GM18870 (cell line): ENCODE measurements around the gene GXYLT1.
A peak's percentile ranks its signal among the peaks of the same experiment; 100 is the strongest.
"Not testable (repeated sequence)": the region's sequence is repeated elsewhere in the genome, so short reads cannot be mapped to it uniquely, and the experiment has no call there.

Source experiments
- ATAC-seq: cut with Tn5 transposase; IDR thresholded peaks from one replicate; pipeline ENCODE4 v1.9.1; 2021; ENCODE audit warnings: moderate library complexity; ENCODE audit not compliant: unreplicated experiment

GXYLT1 gene

DNA sequence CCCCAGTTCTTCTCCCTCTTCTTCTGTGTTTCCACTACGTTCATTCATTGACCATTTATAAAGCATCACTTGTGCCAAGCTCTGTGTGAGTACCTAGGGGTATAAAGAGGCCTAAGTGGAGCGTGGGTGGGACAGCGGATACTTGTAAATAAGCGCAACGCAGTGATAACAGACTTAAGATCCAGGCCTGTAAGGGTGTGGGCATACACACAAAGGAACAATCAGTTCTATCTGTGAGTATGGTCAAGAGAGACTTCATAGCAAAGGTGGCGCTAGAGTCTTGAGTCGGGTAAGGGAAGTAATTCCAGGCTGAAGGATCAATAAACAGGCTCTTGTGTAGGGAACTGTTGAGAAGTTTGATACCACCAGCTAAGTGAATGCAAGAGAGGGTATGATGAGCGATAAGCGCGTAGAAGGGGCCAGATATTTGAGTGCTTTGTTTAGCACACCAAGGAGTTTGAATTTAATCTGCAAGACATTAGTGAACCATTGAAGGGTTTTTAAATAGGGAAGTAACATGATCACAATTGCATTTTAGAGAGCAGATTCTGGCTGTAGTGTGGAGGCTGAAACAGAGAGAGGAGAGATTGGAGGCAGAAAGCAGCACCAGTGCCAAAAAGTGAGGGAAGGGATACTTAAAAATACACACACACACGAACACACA is 1.0 kb upstream of the GXYLT1 start:
- ATAC-seq, result no peak

DNA sequence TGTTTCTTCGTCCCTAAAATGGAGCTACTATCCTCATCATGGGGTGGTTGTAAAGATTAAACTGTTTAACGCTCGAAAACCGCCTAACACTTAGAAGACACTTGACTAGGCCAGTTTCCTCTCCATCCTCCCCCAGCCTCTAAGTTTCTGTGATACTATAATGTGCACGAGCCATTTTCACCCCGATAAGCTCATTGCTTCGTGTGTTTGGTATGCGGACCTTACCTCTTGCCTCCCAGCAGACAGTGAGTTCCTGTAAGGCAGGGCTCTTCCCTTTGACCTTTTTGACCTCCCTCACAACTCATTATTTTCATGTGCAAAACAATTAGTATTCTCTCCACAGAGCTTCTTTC is 499 bp upstream of the GXYLT1 start:
- ATAC-seq, result no peak

- peak; percentile 14 for ATAC-seq
Measured at GRCh38 chr12:42144158-42144407, 591 bp downstream of the GXYLT1 start.

- peak; percentile 14 for ATAC-seq
Measured at GRCh38 chr12:42143452-42144157, 1.1 kb downstream of the GXYLT1 start.

DNA sequence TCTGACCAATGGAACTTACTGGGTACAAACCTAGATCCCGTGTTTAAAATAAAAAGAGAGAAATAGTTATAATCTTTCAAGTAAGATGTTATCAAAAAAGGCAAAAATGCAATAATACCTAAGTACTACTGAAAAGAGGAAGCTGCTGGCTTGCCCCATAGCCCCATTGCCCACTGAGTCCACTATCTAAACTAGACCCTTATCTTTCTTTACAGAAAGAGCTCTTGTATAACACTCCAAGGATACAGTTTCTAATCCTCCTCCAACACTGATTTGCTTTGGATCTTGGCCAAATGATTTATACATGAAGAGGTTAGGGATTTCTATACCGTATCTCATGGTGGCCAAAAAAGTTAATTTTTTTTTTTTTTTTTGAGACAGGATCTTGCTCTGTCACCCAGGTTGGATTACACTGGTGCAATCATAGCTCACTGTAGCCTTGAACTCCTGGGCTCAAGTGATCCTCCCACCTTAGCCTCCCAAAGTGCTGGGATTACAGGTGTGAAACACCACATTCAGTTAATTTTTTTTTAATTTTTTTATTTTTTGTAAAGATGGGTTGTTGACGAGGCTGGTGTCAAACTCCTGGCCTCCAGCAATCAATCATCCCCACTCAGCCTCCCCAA is 2.6 kb downstream of the GXYLT1 start:
- no peak for ATAC-seq

DNA sequence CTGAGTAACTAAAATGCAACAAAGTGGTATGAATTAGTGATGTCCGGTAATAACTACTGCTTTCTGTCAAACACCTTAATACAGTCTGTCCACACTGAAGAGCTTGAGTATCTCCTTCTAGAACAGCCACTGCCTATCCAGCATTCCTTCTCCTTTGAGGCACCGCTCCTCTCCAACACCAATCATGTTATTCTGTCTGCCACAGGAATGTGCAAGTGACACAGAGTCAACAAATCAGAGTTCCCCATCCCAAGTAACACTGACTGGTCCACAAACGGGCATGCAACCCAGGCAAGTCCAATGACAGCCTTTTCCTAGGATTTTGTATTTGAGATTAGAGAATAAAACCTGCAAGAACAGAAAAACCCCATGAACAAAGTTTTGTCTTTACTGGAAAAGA is 3.8 kb downstream of the GXYLT1 start:
- ATAC-seq, result no peak

DNA sequence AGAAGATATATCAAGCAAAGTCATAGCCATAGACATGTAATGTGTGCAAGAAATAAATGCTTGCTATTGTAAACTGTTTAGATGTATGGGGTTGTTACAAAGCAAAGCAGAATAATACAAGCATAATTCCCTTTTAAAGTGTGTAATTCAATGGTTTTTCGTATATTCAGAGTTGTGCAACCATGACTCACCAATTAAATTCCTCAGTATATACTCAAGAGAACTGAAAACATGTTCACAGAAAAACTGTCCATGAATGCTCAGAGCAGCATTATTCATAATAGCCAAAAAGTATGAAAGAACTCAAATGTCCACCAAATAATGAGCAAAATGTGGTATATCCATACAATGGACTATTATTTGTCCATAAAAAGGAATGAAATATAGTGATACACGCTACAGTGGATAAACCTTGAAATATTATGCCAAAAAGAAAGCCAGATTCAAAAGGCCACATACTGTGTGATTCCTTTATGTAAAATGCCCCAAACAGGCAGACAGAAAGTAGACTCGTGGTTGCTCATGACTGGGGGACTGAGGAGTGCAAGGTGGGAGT is 9.3 kb downstream of the GXYLT1 start:
- ATAC-seq, result no peak

GRCh38 chr12:42130672-42131402 is 13.8 kb downstream of the GXYLT1 start:
- no peak for ATAC-seq

- no peak for ATAC-seq
Measured at GRCh38 chr12:42129595-42130204, 15.0 kb downstream of the GXYLT1 start.

DNA sequence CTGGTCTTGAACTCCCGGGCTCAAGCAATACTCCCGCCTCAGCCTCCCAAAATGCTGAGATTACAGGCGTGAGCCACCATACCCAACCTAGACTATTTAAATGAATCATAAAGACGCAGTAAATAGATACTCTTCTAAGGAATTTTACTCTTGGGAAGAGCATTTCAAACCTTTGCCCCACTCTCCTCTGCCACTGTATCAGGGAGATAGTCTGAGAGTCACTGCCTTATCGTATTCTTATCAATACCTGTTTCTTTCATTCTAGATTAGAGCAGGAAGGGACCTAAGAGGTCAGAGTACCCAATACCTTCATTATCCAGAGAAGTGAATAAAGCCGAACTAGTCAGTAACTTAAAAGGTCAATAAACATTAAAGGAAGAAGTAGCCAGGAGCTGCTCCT is 15.8 kb downstream of the GXYLT1 start:
- no peak for ATAC-seq

- no peak for ATAC-seq
Measured at GRCh38 chr12:42128327-42128726, 16.3 kb downstream of the GXYLT1 start.

DNA sequence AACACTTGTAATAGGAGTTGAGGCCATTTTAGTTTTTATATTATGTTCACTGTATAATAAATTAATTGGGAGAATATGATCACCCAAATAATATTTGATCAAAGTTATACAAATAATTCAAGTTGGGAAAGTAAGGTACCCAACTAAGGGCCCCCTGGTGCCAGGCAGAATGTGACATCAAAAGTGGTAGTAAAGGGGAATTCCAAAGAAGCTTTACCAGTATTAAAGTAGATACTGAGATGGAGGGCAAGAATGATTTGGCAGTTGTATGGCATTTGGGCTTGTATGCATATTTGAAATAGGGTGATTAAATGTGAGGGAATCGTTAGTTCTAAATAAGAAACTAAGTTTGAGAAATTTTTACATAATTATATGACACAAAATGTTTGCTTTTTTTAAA is 17.7 kb downstream of the GXYLT1 start:
- ATAC-seq, result no peak

- ATAC-seq, result no peak
Measured at GRCh38 chr12:42125388-42125767, 19.3 kb downstream of the GXYLT1 start.

- ATAC-seq, result no peak
Measured at GRCh38 chr12:42124764-42125387, 19.8 kb downstream of the GXYLT1 start.

- no peak for ATAC-seq
Measured at GRCh38 chr12:42119085-42119633, 25.5 kb downstream of the GXYLT1 start.

DNA sequence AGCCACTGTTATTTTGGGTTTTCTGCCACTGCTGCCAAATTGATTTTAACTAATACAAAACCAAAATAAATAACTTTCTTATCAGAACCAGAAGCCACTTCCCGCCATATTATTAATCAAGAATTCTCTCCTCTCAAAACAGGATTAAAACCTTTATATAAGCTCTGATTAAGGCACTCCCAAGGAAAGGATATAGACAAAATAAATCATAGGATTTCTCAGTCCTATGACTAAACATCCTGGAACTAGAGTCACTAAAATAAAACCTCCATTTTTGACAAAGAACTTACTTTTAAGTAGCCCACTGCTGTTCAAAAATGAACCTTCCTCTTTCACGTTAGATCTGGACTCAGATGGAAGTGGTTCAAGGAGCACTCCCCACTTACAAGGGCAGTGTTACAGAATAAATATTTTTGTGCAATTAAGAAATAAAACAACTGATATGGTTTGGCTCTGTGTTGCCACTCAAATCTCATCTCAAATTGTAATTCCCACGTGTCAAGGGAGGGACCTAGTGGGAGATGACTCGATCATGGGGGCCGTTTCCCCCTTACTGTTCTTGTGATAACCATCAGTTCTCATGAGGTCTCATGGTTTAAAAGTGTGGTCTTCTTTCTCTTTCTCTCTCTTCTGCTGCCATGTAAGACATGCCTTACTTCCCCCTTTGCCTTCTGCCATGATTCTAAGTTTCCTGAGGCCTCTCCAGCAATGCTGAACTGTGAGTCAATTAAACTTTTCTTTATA is 26.4 kb downstream of the GXYLT1 start:
- ATAC-seq, result no peak

DNA sequence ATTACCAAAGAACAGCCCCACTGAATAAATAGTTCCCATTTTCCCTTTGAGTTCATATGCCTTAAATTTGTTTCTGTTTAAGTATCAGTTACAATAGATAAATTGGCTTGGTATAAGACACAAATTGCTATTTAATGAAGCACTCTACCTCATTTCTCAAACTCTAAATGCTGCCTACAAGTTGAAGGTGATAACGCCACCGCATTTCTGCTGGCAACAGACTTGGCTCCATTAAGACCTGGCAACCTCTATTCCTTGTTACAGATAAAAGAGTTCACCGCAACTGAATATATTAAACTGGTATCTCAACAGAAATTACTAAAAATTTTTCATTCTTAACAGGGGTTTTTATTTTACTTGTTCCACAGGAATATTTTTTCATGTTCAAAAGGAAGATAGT is 35.6 kb downstream of the GXYLT1 start:
- ATAC-seq, result no peak

DNA sequence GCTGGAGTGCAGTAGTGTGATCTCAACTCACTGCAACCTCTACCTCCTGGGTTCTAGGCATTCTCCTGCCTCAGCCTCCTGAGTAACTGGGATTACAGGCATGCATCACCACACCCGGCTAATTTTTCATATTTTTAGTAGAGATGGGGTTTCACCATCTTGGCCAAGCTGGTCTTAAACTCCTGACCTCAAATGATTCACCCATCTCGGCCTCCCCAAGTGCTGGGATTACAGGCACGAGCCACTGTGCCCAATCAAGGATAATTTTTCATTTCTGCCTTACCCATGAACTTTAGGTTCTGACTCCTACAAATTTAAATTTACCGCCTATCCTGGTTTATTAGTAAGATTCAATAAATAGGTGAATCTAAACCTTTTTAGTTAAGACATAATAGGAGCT is 37.9 kb downstream of the GXYLT1 start:
- not testable (repeated sequence) for ATAC-seq

DNA sequence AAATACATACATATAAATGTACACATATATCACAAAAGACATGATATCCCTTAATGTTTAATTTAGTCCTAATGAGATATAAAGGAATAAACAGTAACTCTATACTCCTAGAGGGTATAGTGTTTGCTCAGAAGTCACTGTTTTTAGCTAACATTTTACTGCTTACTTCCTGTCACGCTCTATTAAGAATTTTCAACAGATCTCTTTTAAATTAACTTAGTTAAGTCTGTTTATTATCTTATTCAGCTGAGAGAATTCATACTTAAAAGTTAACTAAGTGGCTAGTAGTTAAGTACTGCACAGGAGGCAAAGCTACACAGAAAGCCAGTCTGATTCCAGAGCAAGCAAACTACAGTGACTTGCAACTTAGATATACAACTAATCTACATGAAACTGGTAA is 39.9 kb downstream of the GXYLT1 start:
- ATAC-seq, result no peak

DNA sequence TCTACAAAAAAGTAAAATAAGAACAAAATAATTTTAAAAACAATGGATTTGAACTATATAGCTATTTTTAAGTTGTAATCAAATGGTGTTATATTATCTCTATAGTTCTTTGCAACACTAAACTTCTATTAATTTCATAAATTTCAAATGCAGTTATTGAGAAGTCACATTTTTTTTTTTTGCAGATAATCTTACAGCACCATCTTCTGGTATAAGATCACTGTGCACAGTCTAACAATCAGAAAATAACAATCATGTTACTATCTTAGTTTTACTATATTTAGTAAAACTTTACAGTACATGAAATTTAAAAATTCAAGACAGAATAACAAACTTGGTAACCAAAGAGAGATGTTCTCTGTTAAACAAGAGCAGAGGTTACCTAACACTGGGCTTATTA is 40.6 kb downstream of the GXYLT1 start:
- ATAC-seq, result no peak
